PC-3 (cell line): Measurements from ENCODE around the gene SPARC.

Experiments used
- CTCF ChIP-seq: fragments of 300-600 bp; sonication (generic); conservative IDR thresholded peaks from 2 replicates; pipeline ENCODE4 v1.5.1; 2017; ENCODE audit warnings: antibody characterized with exemption, low read depth, mild to moderate bottlenecking, low read length
- EZH2 ChIP-seq: fragments of 300-600 bp; sonication (generic); IDR thresholded peaks from one replicate; pipeline ENCODE4 v1.6.1; 2017; ENCODE audit warnings: antibody characterized with exemption, mild to moderate bottlenecking, low read length; ENCODE audit not compliant: unreplicated experiment
- EZH2phosphoT487 ChIP-seq: fragments of 300-600 bp; sonication (generic); IDR thresholded peaks from 2 replicates; pipeline ENCODE4 v1.6.1; 2018; ENCODE audit warnings: mild to moderate bottlenecking, antibody characterized with exemption, low read length, borderline replicate concordance

GRCh38 chr5:151642472-151643140 lies 44.1 kb downstream of the SPARC start:
- TF ChIP-seq CTCF: no peak
- no peak for TF ChIP-seq EZH2
- no peak for TF ChIP-seq EZH2phosphoT487
